GM19023 (cell line): Measurements from ENCODE around the gene NUAK1.
A peak's percentile ranks its signal among the peaks of the same experiment; 100 is the strongest.
"Not testable (repeated sequence)": the region's sequence is repeated elsewhere in the genome, so short reads cannot be mapped to it uniquely, and the experiment has no call there.

Experiments used
- ATAC-seq: cut with Tn5 transposase; IDR thresholded peaks from one replicate; pipeline ENCODE4 v1.9.1; 2021; ENCODE audit warnings: mild to moderate bottlenecking, moderate library complexity; ENCODE audit not compliant: unreplicated experiment

The NUAK1 gene

DNA sequence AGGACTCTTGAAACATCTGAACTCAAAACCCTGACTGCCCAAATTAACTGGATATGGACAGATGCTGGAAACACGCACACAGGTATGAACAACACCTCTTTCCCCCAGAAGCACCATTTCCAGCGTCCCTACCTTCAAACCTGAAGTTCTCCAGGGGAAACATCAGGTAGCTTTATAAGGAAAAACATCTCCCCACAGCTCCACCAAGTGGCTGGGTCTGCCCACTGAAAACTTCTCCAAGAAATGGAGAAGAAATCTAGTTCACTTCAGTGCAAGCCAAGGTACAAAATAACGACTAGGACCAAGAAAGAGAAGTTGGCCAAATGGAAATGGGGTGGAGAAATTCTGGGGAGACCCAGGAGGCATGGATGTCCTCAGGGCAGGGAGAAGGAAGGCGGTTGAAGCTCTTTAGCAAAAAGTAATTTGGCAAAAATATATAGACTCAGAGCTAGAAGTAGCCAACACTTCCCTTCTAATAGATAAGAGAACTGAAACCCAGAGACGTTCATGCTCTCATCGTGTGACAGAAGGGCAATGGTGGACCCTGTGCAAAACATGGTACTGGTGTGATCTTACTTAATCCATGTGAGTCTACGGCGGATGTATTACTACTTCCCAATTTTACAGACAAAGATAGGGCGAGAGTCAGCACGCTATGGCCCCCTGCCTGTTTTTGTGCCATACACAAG, 10.5 kb upstream of the NUAK1 start:
- ATAC-seq: no peak

- ATAC-seq: no peak
These were observed 9.2 kb upstream of the NUAK1 start for GRCh38 chr12:106147956-106148355.

- no peak for ATAC-seq
These were observed 8.2 kb upstream of the NUAK1 start for GRCh38 chr12:106146987-106147386.

DNA sequence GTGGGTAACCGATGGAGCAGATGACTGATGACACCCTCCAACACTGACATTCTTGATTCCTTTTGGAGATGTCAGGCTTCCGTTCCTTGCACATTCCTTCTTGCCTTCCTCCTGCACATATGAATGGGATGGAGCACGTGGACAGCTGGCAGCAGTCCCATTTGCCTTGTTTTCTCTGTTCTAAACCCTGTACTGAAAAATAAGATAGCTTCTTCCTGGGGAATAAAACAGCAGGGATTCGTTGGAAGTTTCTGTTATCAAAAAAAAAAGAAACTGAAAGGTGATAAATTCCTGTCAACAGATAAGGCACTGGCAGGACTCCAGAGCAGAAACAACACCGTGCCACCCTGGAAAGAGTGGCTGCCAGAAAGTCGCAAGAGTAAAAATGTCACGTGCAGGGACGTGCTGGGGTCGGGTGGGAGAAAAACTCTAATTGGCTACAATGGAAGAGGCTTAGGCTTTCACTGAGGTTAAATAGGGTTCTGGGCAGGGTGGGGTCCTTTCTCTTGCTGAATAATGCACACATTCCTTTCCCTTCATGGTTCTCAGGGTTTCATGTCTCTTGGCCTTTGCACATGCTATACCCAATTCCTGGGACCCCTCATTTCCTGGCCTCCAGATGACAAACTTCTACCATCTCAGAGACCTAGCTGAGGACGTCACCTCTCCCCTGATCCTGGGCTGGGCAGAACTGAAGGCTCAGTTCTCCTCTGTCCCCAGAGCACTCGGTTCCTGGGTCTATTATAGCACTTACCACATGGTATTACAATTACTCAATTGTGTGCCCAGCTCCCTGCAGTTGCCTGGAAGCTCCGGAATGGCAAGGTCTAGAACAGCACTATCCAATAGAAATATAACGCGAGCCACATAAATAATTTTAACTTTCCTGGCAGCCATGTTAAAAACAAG, 7.0 kb upstream of the NUAK1 start:
- ATAC-seq: no peak

GRCh38 chr12:106144847-106145246, 6.1 kb upstream of the NUAK1 start:
- no peak for ATAC-seq

DNA sequence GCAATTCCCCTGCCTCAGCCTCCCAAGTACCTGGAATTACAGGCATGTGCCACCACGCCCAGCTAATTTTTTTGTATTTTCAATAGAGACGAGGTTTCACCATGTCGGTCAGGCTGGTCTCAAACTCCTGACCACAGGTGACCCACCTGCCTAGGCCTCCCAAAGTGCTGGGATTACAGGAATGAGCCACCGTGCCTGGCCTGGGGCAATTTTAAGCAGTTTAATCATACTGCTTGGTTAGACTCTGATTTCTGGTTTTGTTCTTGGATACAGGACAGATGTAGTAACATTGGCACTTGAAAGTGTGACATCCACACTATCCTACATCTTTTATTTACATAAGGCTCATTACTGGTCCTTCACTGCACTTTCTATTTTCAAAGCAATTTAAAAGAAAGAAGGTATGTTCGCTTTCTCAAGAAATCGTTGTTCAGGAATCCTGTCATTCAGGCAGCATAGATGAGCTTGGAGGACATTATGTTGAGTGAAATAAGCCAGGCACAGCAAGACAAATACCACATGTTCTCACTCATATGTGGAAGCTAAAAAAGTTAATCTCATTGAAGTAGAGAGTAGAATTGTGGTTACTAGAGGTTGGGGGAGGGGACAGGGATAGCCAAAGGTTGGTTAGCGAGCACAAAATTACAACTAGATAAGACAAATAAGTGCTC, 4.0 kb upstream of the NUAK1 start:
- ATAC-seq: no peak

DNA sequence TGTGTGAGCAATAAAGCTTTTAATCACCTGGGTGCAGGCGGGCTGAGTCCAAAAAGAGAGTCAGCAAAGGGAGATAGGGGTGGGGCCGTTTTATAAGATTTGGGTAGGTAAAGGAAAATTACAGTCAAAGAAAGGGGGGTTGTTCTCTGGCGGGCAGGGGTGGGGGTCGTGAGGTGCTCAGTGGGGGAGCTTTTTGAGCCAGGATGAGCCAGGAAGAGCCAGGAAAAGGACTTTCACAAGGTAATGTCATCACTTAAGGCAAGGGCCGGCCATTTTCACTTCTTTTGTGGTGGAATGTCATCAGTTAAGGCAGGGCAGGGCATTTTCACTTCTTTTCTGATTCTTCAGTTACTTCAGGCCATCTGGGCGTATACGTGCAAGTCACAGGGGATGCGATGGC, 3.2 kb upstream of the NUAK1 start:
- not testable (repeated sequence) for ATAC-seq

- no peak for ATAC-seq
These were observed 2.7 kb upstream of the NUAK1 start for GRCh38 chr12:106141452-106141851.

- ATAC-seq: no peak
These were observed 2.2 kb upstream of the NUAK1 start for GRCh38 chr12:106141003-106141402.

- ATAC-seq: no peak
These were observed 1.7 kb upstream of the NUAK1 start for GRCh38 chr12:106140223-106140986.

GRCh38 chr12:106139422-106140171, 843 bp upstream of the NUAK1 start:
- peak; percentile 24 for ATAC-seq

DNA sequence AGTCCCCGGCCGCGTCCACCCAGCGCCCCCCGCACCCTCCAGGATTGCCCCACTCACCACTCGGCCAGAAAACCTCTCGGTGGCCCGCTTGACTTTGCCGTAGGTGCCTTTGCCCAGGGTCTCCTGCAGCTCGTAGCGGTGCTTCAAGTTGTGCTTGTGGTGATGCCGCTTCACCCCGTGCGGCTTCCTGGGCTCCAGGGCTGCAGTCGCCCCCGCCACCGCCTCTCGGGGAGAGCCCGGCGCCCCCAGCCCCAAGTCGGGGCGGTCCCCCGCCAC, 459 bp downstream of the NUAK1 start:
- no peak for ATAC-seq

- ATAC-seq: no peak
These were observed 1.0 kb downstream of the NUAK1 start for GRCh38 chr12:106137530-106138356.

DNA sequence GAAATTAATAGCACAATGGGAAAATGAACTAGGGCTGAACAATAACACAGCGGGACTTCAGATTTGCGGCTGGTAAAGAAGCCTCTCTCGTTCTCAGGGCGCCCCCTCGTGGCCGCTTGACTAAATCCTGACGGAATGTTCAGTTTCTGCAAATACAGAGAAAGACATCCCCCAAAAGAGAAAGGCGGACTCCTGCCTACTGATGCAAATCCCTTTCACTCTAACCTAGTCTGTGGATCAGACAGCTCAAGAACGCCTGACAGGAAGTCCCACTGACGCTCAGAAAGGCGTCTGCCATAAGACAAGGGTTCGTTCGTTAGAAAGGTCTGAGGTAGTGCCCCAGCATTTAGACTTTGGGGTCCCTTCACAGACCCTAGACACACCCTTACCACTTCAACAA, 2.5 kb downstream of the NUAK1 start:
- peak; percentile 43 for ATAC-seq

- no peak for ATAC-seq
These were observed 3.0 kb downstream of the NUAK1 start for GRCh38 chr12:106135781-106136180.

GRCh38 chr12:106135075-106135474, 3.7 kb downstream of the NUAK1 start:
- no peak for ATAC-seq

- no peak for ATAC-seq
These were observed 4.3 kb downstream of the NUAK1 start for GRCh38 chr12:106134294-106134949.

DNA sequence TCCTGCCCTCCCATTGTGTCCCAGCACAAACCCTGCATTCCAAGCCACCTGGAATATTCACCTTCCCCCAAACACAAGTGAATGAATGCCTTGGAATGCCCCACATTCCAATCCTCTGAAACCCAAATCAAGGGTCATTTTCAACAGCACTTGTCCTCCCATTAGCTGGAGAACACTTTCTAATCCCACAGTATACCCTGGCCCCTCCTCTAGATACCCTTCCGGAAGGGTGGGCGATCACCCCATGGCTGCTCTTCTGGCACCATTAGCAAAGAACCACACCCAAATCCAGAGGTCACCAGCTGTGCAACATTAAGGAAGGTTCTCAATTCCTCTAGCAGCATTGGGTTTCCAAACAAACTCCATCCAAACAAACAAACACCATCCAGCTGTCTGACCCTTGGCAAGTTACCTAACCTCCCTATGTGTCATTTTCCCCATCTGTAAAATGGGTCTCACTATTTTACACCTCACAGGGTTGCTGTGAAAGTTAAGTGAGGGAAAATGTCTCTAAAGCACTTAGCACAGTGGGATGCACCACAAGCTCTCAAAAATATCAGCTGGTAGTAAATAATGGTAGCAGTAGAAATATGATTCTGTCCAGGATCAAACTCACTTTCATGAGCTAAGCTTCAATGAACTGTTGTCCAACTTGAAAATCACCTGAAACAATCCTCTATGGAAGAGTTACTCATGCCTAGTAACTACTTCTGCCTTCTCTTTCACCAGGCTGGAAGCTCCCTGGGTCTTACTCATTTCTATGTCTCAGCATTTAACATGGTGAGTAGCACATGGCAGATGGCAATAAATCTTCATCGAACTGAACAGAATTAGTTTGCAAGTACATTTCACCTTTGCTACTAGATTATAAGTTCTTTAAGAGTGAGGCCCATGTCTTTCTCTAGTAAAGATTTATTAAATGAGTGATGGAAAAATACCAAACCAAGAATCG, 5.3 kb downstream of the NUAK1 start:
- ATAC-seq: no peak
